Measurements from ENCODE around the gene FBXO34.

DNA sequence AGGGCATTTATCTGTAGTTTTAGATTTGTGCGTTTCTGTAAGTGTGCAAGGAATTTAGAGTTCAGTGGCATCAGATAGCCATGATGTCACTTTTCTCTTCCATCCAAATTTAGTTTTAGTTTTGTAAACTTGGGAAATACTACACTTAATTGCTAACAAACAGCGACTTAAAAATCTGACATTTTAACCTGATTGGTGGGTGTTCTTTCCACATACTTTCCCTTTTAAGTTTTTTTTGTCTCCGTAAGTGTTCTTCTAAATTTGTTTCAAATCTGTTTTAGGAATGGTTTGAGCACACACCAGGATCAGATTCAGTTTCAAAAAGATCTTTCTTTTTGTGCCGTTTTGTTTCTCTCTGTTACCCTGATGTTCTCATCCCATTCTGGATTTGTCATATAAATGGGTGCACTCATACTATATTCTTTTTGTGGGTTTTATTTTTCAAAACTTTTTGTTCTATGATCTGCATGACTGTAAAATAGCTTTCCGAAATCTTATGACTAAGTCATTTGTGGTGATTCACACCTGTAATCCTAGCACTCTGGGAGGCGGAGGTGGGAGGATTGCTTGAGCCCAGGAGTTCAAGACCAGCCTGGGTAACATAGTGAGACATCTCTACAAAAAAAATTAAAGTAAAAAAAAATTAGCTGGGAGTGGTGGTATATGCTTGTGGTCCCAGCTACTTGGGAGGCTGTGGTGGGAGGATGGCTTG, 58.9 kb downstream of the FBXO34 start:
- TF ChIP-seq, protein P1, sequence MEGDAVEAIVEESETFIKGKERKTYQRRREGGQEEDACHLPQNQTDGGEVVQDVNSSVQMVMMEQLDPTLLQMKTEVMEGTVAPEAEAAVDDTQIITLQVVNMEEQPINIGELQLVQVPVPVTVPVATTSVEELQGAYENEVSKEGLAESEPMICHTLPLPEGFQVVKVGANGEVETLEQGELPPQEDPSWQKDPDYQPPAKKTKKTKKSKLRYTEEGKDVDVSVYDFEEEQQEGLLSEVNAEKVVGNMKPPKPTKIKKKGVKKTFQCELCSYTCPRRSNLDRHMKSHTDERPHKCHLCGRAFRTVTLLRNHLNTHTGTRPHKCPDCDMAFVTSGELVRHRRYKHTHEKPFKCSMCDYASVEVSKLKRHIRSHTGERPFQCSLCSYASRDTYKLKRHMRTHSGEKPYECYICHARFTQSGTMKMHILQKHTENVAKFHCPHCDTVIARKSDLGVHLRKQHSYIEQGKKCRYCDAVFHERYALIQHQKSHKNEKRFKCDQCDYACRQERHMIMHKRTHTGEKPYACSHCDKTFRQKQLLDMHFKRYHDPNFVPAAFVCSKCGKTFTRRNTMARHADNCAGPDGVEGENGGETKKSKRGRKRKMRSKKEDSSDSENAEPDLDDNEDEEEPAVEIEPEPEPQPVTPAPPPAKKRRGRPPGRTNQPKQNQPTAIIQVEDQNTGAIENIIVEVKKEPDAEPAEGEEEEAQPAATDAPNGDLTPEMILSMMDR (IDR thresholded peaks at IDR 0.05) = no peak
- TF ChIP-seq POLR2A (IDR thresholded peaks at IDR 0.05) = no peak
